HG02571 (cell line): ENCODE results near the gene RANBP17.

Source experiments
- ATAC-seq: cut with Tn5 transposase; IDR thresholded peaks from one replicate; pipeline ENCODE4 v1.9.1; 2021; ENCODE audit warnings: mild to moderate bottlenecking, moderate library complexity; ENCODE audit not compliant: unreplicated experiment

Gene RANBP17

DNA sequence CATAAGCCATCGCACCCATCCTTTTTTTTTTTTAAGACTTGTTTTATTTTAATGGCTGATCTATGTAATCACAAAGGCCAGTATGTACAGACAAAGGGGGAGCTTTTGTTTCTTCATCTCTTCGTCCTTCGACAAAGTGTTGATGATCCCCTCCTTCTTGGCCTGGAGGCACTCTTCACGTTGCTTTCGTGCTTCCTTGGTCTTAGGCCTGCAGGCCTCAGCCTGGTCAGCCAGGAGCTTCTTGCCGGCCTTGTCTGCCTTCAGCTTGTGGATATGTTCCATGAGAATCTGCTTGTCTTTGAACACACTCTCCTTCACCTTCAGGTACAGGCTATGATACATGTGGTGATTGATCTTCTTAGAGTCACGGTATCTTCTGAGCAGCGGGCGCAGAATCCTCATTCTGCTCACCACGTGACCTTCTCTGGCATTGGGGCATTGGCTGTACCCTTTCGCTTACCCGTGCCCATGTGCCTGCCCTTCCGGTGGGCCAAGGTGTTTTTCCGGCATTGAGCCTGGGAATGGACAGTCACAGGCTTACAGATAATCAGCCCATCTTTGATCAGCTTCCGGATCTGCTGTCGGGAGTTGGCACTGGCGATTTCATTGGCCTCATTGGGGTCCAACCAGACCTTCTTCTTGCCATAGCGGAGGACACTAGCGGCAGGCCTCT lies 483.3 kb downstream of the RANBP17 start:
- ATAC-seq, result no peak
